Coronary artery (tissue), 2 donors: Measurements from ENCODE around the gene FAM151A.

ENCODE experiments used
- DNase-seq: peaks from one replicate; pipeline ENCODE4 v3.0.0-alpha.2; 2017; ENCODE audit warnings: low spot score
- H3K27ac ChIP-seq, 2 donors: fragments of 200-600 bp; sonication (generic); one replicate each; pipeline ENCODE4 v1.5.1; 2016 to 2019
- H3K4me3 ChIP-seq: fragments of 200-600 bp; sonication (generic); 2 replicates; pipeline ENCODE4 v1.5.1; 2016; ENCODE audit warnings: mild to moderate bottlenecking, moderate library complexity
- CTCF ChIP-seq: fragments of 200-600 bp; sonication (generic); IDR thresholded peaks from one replicate; pipeline ENCODE4 v1.5.1; 2019; ENCODE audit warnings: antibody characterized with exemption

Gene FAM151A

GRCh38 chr1:54606990-54607325 lies 16.4 kb downstream of the FAM151A start:
- no peak for DNase-seq
- TF ChIP-seq CTCF = no peak
- Histone ChIP-seq H3K27ac (no peak overlapping the region), H3K4me3 (no peak overlapping the region)

- no peak for DNase-seq
- TF ChIP-seq CTCF = no peak
- H3K4me3 ChIP-seq = no peak overlapping the region
- no peak overlapping the region for H3K27ac ChIP-seq
Observed at GRCh38 chr1:54606096-54606989, 17.0 kb downstream of the FAM151A start.

GRCh38 chr1:54604572-54605370 lies 18.6 kb downstream of the FAM151A start:
- no peak overlapping the region for H3K27ac ChIP-seq
- H3K4me3 ChIP-seq = no peak overlapping the region
- TF ChIP-seq CTCF = no peak
- DNase-seq = no peak

GRCh38 chr1:54604051-54604450 lies 19.3 kb downstream of the FAM151A start:
- Histone ChIP-seq H3K27ac (no peak overlapping the region), H3K4me3 (no peak overlapping the region)
- TF ChIP-seq CTCF = no peak
- DNase-seq = no peak

GRCh38 chr1:54603241-54603640 lies 20.1 kb downstream of the FAM151A start:
- Histone ChIP-seq H3K27ac (no peak overlapping the region), H3K4me3 (no peak overlapping the region)
- TF ChIP-seq CTCF = no peak
- DNase-seq = no peak

GRCh38 chr1:54602554-54602953 lies 20.8 kb downstream of the FAM151A start:
- no peak for TF ChIP-seq CTCF
- Histone ChIP-seq H3K4me3 (no peak overlapping the region), H3K27ac (no peak overlapping the region)
- no peak for DNase-seq
